Testis (tissue), 3 donors: ENCODE results near the gene ZNF184. TPM values are rescaled to one million over a fixed set of nuclear protein-coding genes. Genes with fewer than 3 reads are reported as not detected.

ENCODE experiments used
- DNase-seq: peaks from one replicate; pipeline ENCODE4 v3.0.0-alpha.2; 2019
- H3K27ac ChIP-seq, 2 donors: fragments of 200-600 bp; sonication (generic); one replicate each; pipeline ENCODE4 v1.5.1; 2019
- H3K27me3 ChIP-seq: fragments of 200-600 bp; sonication (generic); one replicate; pipeline ENCODE4 v1.5.1; 2019
- H3K36me3 ChIP-seq: fragments of 200-600 bp; sonication (generic); one replicate; pipeline ENCODE4 v1.5.1; 2017; ENCODE audit warnings: low read depth; ENCODE audit errors: missing control alignments
- H3K4me1 ChIP-seq: fragments of 200-600 bp; sonication (generic); one replicate; pipeline ENCODE4 v1.5.1; 2019
- H3K4me3 ChIP-seq, 2 donors: fragments of 200-600 bp; sonication (generic); one replicate each; pipeline ENCODE4 v1.5.1; 2017 to 2019
- H3K9me3 ChIP-seq: fragments of 200-600 bp; sonication (generic); one replicate; pipeline ENCODE4 v1.5.1; 2017
- CTCF ChIP-seq, 3 experiments: fragments of 450-650 bp in 2 of 3; fragments of 200-600 bp in 1 of 3; sonication (generic) in 1 of 3; IDR thresholded peaks; one replicate each; pipeline ENCODE4 v1.5.1; 2016 to 2019; ENCODE audit warnings: antibody characterized with exemption in 3 of 3, mild to moderate bottlenecking in 2 of 3, moderate library complexity in 1 of 3
- POLR2A ChIP-seq: fragments of 450-650 bp; IDR thresholded peaks from one replicate; pipeline ENCODE4 v1.6.1; 2017; ENCODE audit warnings: antibody characterized with exemption, mild to moderate bottlenecking, moderate library complexity
- WGBS, 2 donors: methylation state at CpG; one replicate each; pipeline ENCODE4 v1.1.5; 2018; 5-methylcytosine and 5-hydroxymethylcytosine counted together
- intact Hi-C: fragments of 100-400 bp; cut with DNase I; formaldehyde crosslinking; loops from one replicate; pipeline ENCODE4 v1.15.1; 2023; ENCODE audit warnings: low total_unique reads
- polyA plus RNA-seq: library from polyadenylated mRNA; stranded (reverse); fragments of 350-450 nt; fragmentation: Illumina TruSeq; extraction: RNeasy Lipid Tissue Mini Kit (QIAGEN cat#74804); gene quantifications from one replicate; pipeline ENCODE4 v1.2.3, GENCODE V29; 2014; ENCODE audit warnings: low read depth, low replicate concordance; ENCODE audit not compliant: insufficient read depth
- total RNA-seq, 2 donors: library from RNA; depleted of rRNA; stranded (reverse); fragments of >200 nt; gene quantifications; one replicate each; pipeline ENCODE4 v1.2.3, GENCODE V29; 2016

Gene ZNF184
- total and polyA plus RNA-seq, 3 donors from 2014 or later, result 11.4 to 17.5 (median 11.9) TPM

- Histone ChIP-seq H3K36me3 (no peaks in the 10 kb centered on the region), H3K27me3 (no peaks in the 10 kb centered on the region), H3K27ac (no peak overlapping the region), H3K4me3 (no peak overlapping the region), H3K9me3 (no peaks in the 10 kb centered on the region), H3K4me1 (no peaks in the 10 kb centered on the region)
- WGBS, 2 donors, result 65 to 74% methylated on average over 1 of the region's 1 CpG
- intact Hi-C loops, result no loop called here
- DNase-seq, result no peak
- TF ChIP-seq CTCF (IDR thresholded peaks at IDR 0.05) (no peak), POLR2A (no peak)
These were observed 30.0 kb downstream of the ZNF184 start for GRCh38 chr6:27442932-27443331.

GRCh38 chr6:27441001-27441400 lies 31.9 kb downstream of the ZNF184 start:
- Histone ChIP-seq H3K36me3 (no peaks in the 10 kb centered on the region), H3K27me3 (no peaks in the 10 kb centered on the region), H3K27ac (no peak overlapping the region), H3K4me3 (no peak overlapping the region), H3K4me1 (no peaks in the 10 kb centered on the region), H3K9me3 (no peaks in the 10 kb centered on the region)
- 79 to 88% methylated on average over 3 of the region's 3 CpGs for WGBS, 2 donors
- intact Hi-C loops, result no loop called here
- no peak for DNase-seq
- TF ChIP-seq POLR2A (no peak), CTCF (IDR thresholded peaks at IDR 0.05) (no peak)

GRCh38 chr6:27439371-27439770 lies 33.5 kb downstream of the ZNF184 start:
- DNase-seq, result no peak
- Histone ChIP-seq H3K4me3 (no peak overlapping the region), H3K9me3 (no peaks in the 10 kb centered on the region), H3K27ac (no peak overlapping the region), H3K36me3 (no peaks in the 10 kb centered on the region), H3K4me1 (no peaks in the 10 kb centered on the region), H3K27me3 (no peaks in the 10 kb centered on the region)
- intact Hi-C loops, result no loop called here
- WGBS, 2 donors, result 93 to 96% methylated on average over 4 of the region's 4 CpGs
- no peak for TF ChIP-seq CTCF (IDR thresholded peaks at IDR 0.05)
- no peak for TF ChIP-seq POLR2A

- Histone ChIP-seq H3K36me3 (no peaks in the 10 kb centered on the region), H3K27me3 (no peaks in the 10 kb centered on the region), H3K9me3 (no peaks in the 10 kb centered on the region), H3K4me1 (no peaks in the 10 kb centered on the region), H3K27ac (no peak overlapping the region), H3K4me3 (no peak overlapping the region)
- TF ChIP-seq CTCF (IDR thresholded peaks at IDR 0.05), result no peak
- no peak for DNase-seq
- intact Hi-C loops, result no loop called here
- WGBS, 2 donors, result 82 to 84% methylated on average over 1 of the region's 1 CpG
These were observed 39.2 kb downstream of the ZNF184 start for GRCh38 chr6:27433714-27434113.

- Histone ChIP-seq H3K4me1 (no peaks in the 10 kb centered on the region), H3K27ac (no peak overlapping the region)
- intact Hi-C loops, result no loop called here
These were observed 43.9 kb downstream of the ZNF184 start for GRCh38 chr6:27428966-27429365.

More at GRCh38 chr6:27428966-27429365, 43.9 kb downstream of the ZNF184 start:
- no peaks in the 10 kb centered on the region for H3K36me3 ChIP-seq
- 91 to 93% methylated on average over 2 of the region's 2 CpGs for whole genome bisulfite sequencing, 2 donors
- no peak for TF ChIP-seq CTCF (IDR thresholded peaks at IDR 0.05)
- H3K27me3 ChIP-seq, result no peaks in the 10 kb centered on the region
- H3K4me3 ChIP-seq, result no peak overlapping the region
- no peaks in the 10 kb centered on the region for H3K9me3 ChIP-seq
- DNase-seq, result no peak
